T-helper 2 cell (primary cell): ENCODE data around the gene RCBTB1.
A peak's percentile ranks its signal among the peaks of the same experiment; 100 is the strongest.

ENCODE experiments used
- DNase-seq, 5 experiments: peaks; one replicate each; pipeline versions ENCODE4 v3.0.0 to v3.0.0-alpha.2; 2012 to 2022

Gene RCBTB1

GRCh38 chr13:49503951-49504350, 81.4 kb downstream of the RCBTB1 start:
- no peak for DNase-seq

- DNase-seq: no peak
Measured at GRCh38 chr13:49502954-49503353, 82.4 kb downstream of the RCBTB1 start.

GRCh38 chr13:49499889-49500660, 85.3 kb downstream of the RCBTB1 start:
- peak in 1 of 5 experiments; percentile 48 for DNase-seq

GRCh38 chr13:49498206-49498605, 87.2 kb downstream of the RCBTB1 start:
- DNase-seq: peak in 2 of 5 experiments; percentile 4 to 57

GRCh38 chr13:49497272-49497671, 88.1 kb downstream of the RCBTB1 start:
- DNase-seq: no peak

GRCh38 chr13:49496837-49497236, 88.5 kb downstream of the RCBTB1 start:
- DNase-seq: peak in 4 of 5 experiments; percentile 13 to 82 (median 50)

GRCh38 chr13:49495783-49496762, 89.3 kb downstream of the RCBTB1 start, which contains the start of gene PHF11:
Gene PHF11 (plus strand): TSS chr13:49495953. CDS start chr13:49496002, 49 bp downstream.
- peak; percentile 65 to 95 (median 82) for DNase-seq

GRCh38 chr13:49494645-49495044, 90.7 kb downstream of the RCBTB1 start:
- DNase-seq: no peak

- DNase-seq: no peak
Measured at GRCh38 chr13:49488563-49488962, 96.8 kb downstream of the RCBTB1 start.
